Erythroblast (primary cell): ENCODE results near the gene MCF2L2.

Experiments
- GATA1 ChIP-seq: IDR thresholded peaks from 2 replicates; pipeline ENCODE4 v1.6.1; 2011; ENCODE audit warnings: low read depth, mild to moderate bottlenecking, control low read depth, low read length, moderate library complexity
- POLR2A ChIP-seq: IDR thresholded peaks from 2 replicates; pipeline ENCODE4 v1.6.1; 2011; ENCODE audit warnings: mild to moderate bottlenecking, low read length

DNA sequence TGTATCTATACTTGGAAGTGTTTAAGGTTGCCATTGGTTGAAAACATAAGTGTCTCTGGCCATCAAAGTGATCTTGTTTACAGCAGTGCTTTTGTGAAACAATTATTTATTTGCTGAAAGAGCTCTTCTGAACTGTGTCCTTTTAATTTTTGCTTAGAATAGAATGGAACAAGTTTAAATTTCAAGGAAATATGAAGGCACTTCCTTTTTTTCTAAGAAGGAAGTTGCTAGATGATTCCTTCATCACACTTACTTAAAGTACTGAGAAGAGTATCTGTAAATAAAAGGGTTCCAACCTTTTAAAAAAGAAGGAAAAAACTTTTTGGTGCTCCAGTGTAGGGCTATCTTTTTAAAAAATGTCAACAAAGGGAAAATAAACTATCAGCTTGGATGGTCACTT, 155.6 kb downstream of the MCF2L2 start:
- TF ChIP-seq POLR2A, result no peak
- TF ChIP-seq GATA1, result no peak
